Nephron progenitor cell (in vitro differentiated cells): ENCODE results near the gene NCKAP5.

Source experiments
- DNase-seq: peaks from one replicate; pipeline ENCODE4 v3.0.0; 2021
- H3K27ac Mint-ChIP-seq: 2 replicates; pipeline ENCODE4 v1.8.0; 2021; ENCODE audit warnings: mild to moderate bottlenecking, moderate library complexity, mixed read lengths
- H3K27me3 Mint-ChIP-seq: 2 replicates; pipeline ENCODE4 v1.8.0; 2021; ENCODE audit warnings: mild to moderate bottlenecking, low read depth, mixed read lengths; ENCODE audit not compliant: poor library complexity
- H3K36me3 Mint-ChIP-seq: 2 replicates; pipeline ENCODE4 v1.8.0; 2021; ENCODE audit warnings: low read depth, mixed read lengths
- H3K4me1 Mint-ChIP-seq: 2 replicates; pipeline ENCODE4 v1.8.0; 2021; ENCODE audit warnings: mixed read lengths
- H3K4me3 Mint-ChIP-seq: 2 replicates; pipeline ENCODE4 v1.8.0; 2021; ENCODE audit warnings: mild to moderate bottlenecking, moderate library complexity, mixed read lengths
- H3K9me3 Mint-ChIP-seq: 2 replicates; pipeline ENCODE4 v1.8.0; 2021; ENCODE audit warnings: mild to moderate bottlenecking, moderate library complexity, mixed read lengths
- TF ChIP-seq, protein P1 (sequence below): fragments of 200-600 bp; sonication (generic); IDR thresholded peaks from 2 replicates; pipeline ENCODE4 v1.5.0; 2021; ENCODE audit warnings: antibody characterized with exemption

NCKAP5 gene

GRCh38 chr2:133135035-133135654 lies 433.1 kb downstream of the NCKAP5 start:
- H3K4me1 Mint-ChIP-seq = peaks cover 4% of the 10 kb centered on the region
- no peaks in the 10 kb centered on the region for H3K36me3 Mint-ChIP-seq
- no peak overlapping the region for H3K27ac Mint-ChIP-seq
- no peak overlapping the region for H3K4me3 Mint-ChIP-seq
- H3K27me3 Mint-ChIP-seq = no peaks in the 10 kb centered on the region
- TF ChIP-seq, protein P1, sequence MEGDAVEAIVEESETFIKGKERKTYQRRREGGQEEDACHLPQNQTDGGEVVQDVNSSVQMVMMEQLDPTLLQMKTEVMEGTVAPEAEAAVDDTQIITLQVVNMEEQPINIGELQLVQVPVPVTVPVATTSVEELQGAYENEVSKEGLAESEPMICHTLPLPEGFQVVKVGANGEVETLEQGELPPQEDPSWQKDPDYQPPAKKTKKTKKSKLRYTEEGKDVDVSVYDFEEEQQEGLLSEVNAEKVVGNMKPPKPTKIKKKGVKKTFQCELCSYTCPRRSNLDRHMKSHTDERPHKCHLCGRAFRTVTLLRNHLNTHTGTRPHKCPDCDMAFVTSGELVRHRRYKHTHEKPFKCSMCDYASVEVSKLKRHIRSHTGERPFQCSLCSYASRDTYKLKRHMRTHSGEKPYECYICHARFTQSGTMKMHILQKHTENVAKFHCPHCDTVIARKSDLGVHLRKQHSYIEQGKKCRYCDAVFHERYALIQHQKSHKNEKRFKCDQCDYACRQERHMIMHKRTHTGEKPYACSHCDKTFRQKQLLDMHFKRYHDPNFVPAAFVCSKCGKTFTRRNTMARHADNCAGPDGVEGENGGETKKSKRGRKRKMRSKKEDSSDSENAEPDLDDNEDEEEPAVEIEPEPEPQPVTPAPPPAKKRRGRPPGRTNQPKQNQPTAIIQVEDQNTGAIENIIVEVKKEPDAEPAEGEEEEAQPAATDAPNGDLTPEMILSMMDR = no peak
- H3K9me3 Mint-ChIP-seq = no peaks in the 10 kb centered on the region
- DNase-seq = no peak

DNA sequence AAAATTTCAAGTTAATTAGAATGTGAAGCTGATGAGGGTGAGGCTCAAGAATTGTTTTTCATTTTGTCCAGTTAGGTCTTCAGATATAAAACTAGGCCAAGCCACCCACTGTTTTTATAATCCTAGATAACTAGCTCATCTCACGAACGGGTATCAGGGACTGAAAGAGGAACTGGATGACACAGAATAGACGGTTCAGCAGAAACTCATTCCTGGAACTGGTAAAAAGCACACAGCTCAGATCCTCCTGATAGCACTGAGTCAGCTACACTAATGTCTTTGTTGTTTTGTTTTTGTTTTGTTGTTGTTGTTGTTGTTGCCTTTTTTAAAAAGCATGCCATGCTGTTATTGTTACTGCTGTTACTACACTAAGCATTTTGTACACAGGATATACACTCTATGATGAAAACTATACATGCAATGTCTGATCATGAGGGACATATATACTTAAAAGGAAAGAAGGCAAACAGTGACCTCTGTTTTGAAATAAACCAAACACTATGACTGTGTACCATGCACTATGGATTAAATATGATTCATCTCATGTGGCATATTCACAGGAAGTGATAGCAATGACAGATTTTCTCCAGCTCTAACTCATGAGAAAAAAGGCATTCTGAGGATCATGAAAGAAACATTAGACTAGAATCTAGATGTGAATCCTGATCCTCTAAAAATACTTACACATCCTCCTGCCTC lies 437.6 kb downstream of the NCKAP5 start:
- no peak for DNase-seq
- H3K4me1 Mint-ChIP-seq = no peaks in the 10 kb centered on the region
- H3K27me3 Mint-ChIP-seq = no peaks in the 10 kb centered on the region
- H3K4me3 Mint-ChIP-seq = no peak overlapping the region
- no peak overlapping the region for H3K27ac Mint-ChIP-seq
- TF ChIP-seq, protein P1 = no peak
- no peaks in the 10 kb centered on the region for H3K36me3 Mint-ChIP-seq
- H3K9me3 Mint-ChIP-seq = no peaks in the 10 kb centered on the region

GRCh38 chr2:133124446-133124845 lies 443.8 kb downstream of the NCKAP5 start:
- no peaks in the 10 kb centered on the region for H3K36me3 Mint-ChIP-seq
- H3K27me3 Mint-ChIP-seq = no peaks in the 10 kb centered on the region
- TF ChIP-seq, protein P1 = no peak
- H3K27ac Mint-ChIP-seq = no peak overlapping the region
- DNase-seq = no peak
- no peak overlapping the region for H3K4me3 Mint-ChIP-seq
- H3K9me3 Mint-ChIP-seq = no peaks in the 10 kb centered on the region
- no peaks in the 10 kb centered on the region for H3K4me1 Mint-ChIP-seq

DNA sequence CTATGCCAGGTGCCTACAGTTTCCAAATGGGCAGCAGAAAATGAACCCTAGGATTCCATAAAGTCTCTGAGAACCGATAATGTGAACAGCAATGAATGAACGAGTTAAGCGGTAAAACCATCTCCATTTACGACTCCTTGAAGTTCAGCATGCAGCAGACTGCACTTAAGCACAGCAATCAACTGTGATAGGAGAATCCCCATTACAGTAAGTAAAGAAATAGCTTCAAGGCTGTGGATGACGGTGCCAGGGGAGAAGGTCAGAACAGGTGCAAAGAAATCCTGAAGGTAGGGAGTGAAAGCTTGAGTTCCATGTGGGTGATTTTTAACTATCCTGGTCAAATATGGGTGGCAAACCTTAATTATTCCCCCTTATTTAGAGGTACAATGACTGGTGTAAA lies 444.4 kb downstream of the NCKAP5 start:
- TF ChIP-seq, protein P1 = no peak
- Mint-ChIP-seq H3K27ac (no peak overlapping the region), H3K27me3 (no peaks in the 10 kb centered on the region), H3K36me3 (no peaks in the 10 kb centered on the region), H3K9me3 (no peaks in the 10 kb centered on the region), H3K4me1 (no peaks in the 10 kb centered on the region), H3K4me3 (no peak overlapping the region)
- no peak for DNase-seq

GRCh38 chr2:133123393-133123792 lies 444.9 kb downstream of the NCKAP5 start:
- DNase-seq = no peak
- H3K36me3 Mint-ChIP-seq = no peaks in the 10 kb centered on the region
- no peaks in the 10 kb centered on the region for H3K9me3 Mint-ChIP-seq
- H3K27ac Mint-ChIP-seq = no peak overlapping the region
- TF ChIP-seq, protein P1 = no peak
- no peak overlapping the region for H3K4me3 Mint-ChIP-seq
- H3K27me3 Mint-ChIP-seq = no peaks in the 10 kb centered on the region
- no peaks in the 10 kb centered on the region for H3K4me1 Mint-ChIP-seq

DNA sequence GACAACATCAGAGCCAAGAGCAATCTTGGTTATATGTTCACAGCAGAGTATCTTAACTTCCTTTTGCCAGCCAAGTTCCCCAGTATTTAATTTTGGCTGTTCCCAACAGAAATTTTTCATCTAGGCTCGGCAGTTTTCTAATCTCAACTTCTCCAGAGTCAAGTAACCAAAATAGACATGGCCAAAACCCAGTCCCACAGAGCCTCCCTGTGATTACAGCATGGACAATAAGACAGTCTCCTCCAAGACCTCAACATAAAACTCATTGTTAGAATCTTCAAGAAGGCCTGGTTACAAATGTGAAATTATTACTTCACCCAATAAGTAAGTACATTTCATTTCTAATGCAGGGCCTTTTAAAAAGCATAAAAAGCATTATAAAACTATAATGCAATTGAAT lies 445.7 kb downstream of the NCKAP5 start:
- H3K9me3 Mint-ChIP-seq = no peaks in the 10 kb centered on the region
- DNase-seq = no peak
- TF ChIP-seq, protein P1 = no peak
- H3K36me3 Mint-ChIP-seq = no peaks in the 10 kb centered on the region
- no peaks in the 10 kb centered on the region for H3K4me1 Mint-ChIP-seq
- no peak overlapping the region for H3K27ac Mint-ChIP-seq
- no peaks in the 10 kb centered on the region for H3K27me3 Mint-ChIP-seq
- no peak overlapping the region for H3K4me3 Mint-ChIP-seq
